ENCODE data around the gene SAFB. TPM values are rescaled to one million over a fixed set of nuclear protein-coding genes. Genes with fewer than 3 reads are reported as not detected.
A peak's percentile ranks its signal among the peaks of the same experiment; 100 is the strongest.

The SAFB gene
- polyA plus RNA-seq, 1 of the 3 experiments (the other 2 are of a cell fraction): 90.0 TPM

- 99% methylated on average over 15 of the region's 16 CpGs for WGBS (ENCODE audit: low lambda C conversion rate)
- Histone ChIP-seq H3K4me2 (no peak overlapping the region), H3K9ac (no peak overlapping the region), H4K20me1 (ENCODE audit: insufficient read depth) (no peaks in the 10 kb centered on the region), H2AFZ (ENCODE audit: low read depth) (no peak overlapping the region), H3K27ac (ENCODE audit: low read depth in 2 of 2, low read length in 1 of 2) (no peak overlapping the region), H3K4me1 (ENCODE audit: control insufficient read depth in 1 of 2, insufficient read depth in 2 of 2, low read depth in 1 of 2, low read length in 1 of 2) (no peaks in the 10 kb centered on the region; a peak in 1 of 4 replicates), H3F3A (replicated peaks; ENCODE audit: insufficient read depth) (no peaks in the 10 kb centered on the region), H3K4me3 (ENCODE audit: low read depth in 2 of 2, low read length in 1 of 2) (no peak overlapping the region), H3K9me2 (no peaks in the 10 kb centered on the region), H3K9me3 (no peaks in the 10 kb centered on the region), H3K79me2 (ENCODE audit: insufficient read depth) (no peaks in the 10 kb centered on the region), H3K27me3 (ENCODE audit: insufficient read depth) (no peaks in the 10 kb centered on the region), H3K36me3 (replicated peaks in 1 of 2; ENCODE audit: control insufficient read depth in 1 of 2, insufficient read depth in 2 of 2, low read length in 1 of 2) (peaks cover 0 to 57% of the 10 kb centered on the region in 2 experiments)
- peak; percentile 45 for DNase-seq
- ChIA-PET CTCF (interaction anchor here (0.8 kb wide), 1 partner anchor 226 kb away, joined by 3 read pairs; no protein-coding TSS in a partner anchor), POLR2A (no interaction called here)
- TF ChIP-seq YY1 (IDR thresholded peaks at IDR 0.05; ENCODE audit: low read depth): no peak
- no peak for TF ChIP-seq CHD2 (IDR thresholded peaks at IDR 0.05; ENCODE audit: low read length, partially characterized antibody)
- TF ChIP-seq, protein P1, sequence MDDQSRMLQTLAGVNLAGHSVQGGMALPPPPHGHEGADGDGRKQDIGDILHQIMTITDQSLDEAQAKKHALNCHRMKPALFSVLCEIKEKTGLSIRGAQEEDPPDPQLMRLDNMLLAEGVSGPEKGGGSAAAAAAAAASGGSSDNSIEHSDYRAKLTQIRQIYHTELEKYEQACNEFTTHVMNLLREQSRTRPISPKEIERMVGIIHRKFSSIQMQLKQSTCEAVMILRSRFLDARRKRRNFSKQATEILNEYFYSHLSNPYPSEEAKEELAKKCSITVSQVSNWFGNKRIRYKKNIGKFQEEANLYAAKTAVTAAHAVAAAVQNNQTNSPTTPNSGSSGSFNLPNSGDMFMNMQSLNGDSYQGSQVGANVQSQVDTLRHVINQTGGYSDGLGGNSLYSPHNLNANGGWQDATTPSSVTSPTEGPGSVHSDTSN (IDR thresholded peaks at IDR 0.05): no peak
- TF ChIP-seq RAD21 (IDR thresholded peaks at IDR 0.05; ENCODE audit: low read length): no peak
Observed at GRCh38 chr19:5587071-5587455, 35.8 kb upstream of the SAFB start.

- ChIA-PET POLR2A (no interaction called here), CTCF (interaction anchor here (0.8 kb wide), 1 partner anchor 225 kb away, joined by 3 read pairs; no protein-coding TSS in a partner anchor)
- Histone ChIP-seq H3K27ac (ENCODE audit: low read depth in 2 of 2, low read length in 1 of 2) (no peak overlapping the region), H3K9ac (no peak overlapping the region), H3K36me3 (replicated peaks in 1 of 2; ENCODE audit: control insufficient read depth in 1 of 2, insufficient read depth in 2 of 2, low read length in 1 of 2) (peaks cover 0 to 63% of the 10 kb centered on the region in 2 experiments), H3K9me2 (no peaks in the 10 kb centered on the region), H3K4me2 (no peak overlapping the region), H3K79me2 (ENCODE audit: insufficient read depth) (no peaks in the 10 kb centered on the region), H3F3A (replicated peaks; ENCODE audit: insufficient read depth) (no peaks in the 10 kb centered on the region), H3K27me3 (ENCODE audit: insufficient read depth) (no peaks in the 10 kb centered on the region), H3K9me3 (no peaks in the 10 kb centered on the region), H2AFZ (ENCODE audit: low read depth) (no peak overlapping the region), H3K4me3 (ENCODE audit: low read depth in 2 of 2, low read length in 1 of 2) (no peak overlapping the region), H4K20me1 (ENCODE audit: insufficient read depth) (no peaks in the 10 kb centered on the region), H3K4me1 (ENCODE audit: control insufficient read depth in 1 of 2, insufficient read depth in 2 of 2, low read depth in 1 of 2, low read length in 1 of 2) (no peaks in the 10 kb centered on the region; a peak in 1 of 4 replicates)
- WGBS (ENCODE audit: low lambda C conversion rate): 93% methylated on average over 15 of the region's 23 CpGs
- peak; percentile 27 for DNase-seq
- TF ChIP-seq, protein P2, sequence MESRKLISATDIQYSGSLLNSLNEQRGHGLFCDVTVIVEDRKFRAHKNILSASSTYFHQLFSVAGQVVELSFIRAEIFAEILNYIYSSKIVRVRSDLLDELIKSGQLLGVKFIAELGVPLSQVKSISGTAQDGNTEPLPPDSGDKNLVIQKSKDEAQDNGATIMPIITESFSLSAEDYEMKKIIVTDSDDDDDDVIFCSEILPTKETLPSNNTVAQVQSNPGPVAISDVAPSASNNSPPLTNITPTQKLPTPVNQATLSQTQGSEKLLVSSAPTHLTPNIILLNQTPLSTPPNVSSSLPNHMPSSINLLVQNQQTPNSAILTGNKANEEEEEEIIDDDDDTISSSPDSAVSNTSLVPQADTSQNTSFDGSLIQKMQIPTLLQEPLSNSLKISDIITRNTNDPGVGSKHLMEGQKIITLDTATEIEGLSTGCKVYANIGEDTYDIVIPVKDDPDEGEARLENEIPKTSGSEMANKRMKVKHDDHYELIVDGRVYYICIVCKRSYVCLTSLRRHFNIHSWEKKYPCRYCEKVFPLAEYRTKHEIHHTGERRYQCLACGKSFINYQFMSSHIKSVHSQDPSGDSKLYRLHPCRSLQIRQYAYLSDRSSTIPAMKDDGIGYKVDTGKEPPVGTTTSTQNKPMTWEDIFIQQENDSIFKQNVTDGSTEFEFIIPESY (IDR thresholded peaks at IDR 0.05; ENCODE audit: borderline replicate concordance, low read depth): no peak
- no peak for TF ChIP-seq RXRA (IDR thresholded peaks at IDR 0.05; ENCODE audit: borderline replicate concordance, low read depth)
- TF ChIP-seq RCOR1 (IDR thresholded peaks at IDR 0.05; ENCODE audit: low read length): no peak
- TF ChIP-seq RAD21 (IDR thresholded peaks at IDR 0.05; ENCODE audit: low read length): no peak
- TF ChIP-seq FOSL2 (IDR thresholded peaks at IDR 0.05; ENCODE audit: borderline replicate concordance, low read depth): no peak
- TF ChIP-seq IRF3 (IDR thresholded peaks at IDR 0.05; ENCODE audit: low read depth, low read length): no peak
- no peak for TF ChIP-seq ELF1 (IDR thresholded peaks at IDR 0.05)
Observed at GRCh38 chr19:5587661-5588060, 35.2 kb upstream of the SAFB start.
